ENCODE results near the gene C2orf81. TPM values are rescaled to one million over a fixed set of nuclear protein-coding genes. Genes with fewer than 3 reads are reported as not detected.

C2orf81 gene
- total RNA-seq, 1 experiment from 2014 or later = 9.8 TPM

DNA sequence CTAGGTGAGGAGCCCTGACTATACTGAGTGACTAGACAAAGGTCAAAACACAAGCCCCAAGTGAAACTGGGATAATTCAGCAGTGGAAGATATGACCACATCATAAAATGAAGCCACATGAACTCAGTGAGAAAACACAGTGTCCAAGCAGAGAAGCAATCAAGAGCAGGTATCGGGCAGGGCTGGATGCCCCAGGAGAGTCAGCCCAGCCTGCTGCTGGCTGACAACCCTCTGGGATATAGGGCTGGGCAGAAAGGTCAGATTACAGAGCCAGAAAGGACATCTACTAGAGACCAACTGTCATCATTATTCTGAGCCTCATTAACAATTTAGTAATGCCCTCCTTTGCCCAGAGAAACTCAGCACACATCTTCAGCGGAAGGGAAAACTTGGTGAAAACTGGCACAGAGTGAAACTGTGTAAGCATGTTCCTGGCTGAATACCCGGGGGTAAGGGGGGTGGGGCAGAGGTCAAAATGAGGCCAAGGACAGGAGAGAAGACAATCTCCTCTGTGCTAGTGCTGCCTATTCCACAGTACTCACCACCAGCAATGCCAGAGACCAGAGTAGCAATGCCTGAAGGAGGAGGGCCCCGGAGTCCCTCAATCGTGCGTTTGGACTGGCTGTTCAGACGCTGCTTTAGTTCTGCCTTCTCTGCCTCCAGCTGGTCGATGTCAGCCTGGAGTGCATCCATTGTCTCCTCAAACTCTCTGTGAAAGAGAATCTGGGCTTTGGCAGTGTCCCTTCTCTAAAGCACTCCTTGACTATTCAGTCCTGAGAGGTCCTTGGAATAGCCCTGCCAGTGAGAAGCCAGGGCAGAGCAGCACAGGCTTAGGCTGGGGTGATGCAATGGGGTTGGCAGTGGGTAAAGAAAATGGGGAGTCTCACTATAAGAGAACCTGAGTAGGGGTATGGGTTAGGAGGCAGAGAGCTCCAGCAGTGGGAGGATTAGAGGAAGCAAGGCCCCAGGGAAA lies 56.6 kb downstream of the C2orf81 start:
- Histone ChIP-seq H3K9me3 (ENCODE audit: insufficient read depth, low read depth) (no peaks in the 10 kb centered on the region), H3K27me3 (ENCODE audit: insufficient read depth, low read depth) (no peaks in the 10 kb centered on the region), H2AFZ (no peak overlapping the region), H4K20me1 (ENCODE audit: insufficient read depth) (no peaks in the 10 kb centered on the region), H3K4me1 (replicated peaks; ENCODE audit: insufficient read depth) (no peaks in the 10 kb centered on the region), H3F3A (ENCODE audit: insufficient read depth, low read depth) (no peaks in the 10 kb centered on the region), H3K27ac (no peak overlapping the region), H3K79me2 (ENCODE audit: low read depth) (no peaks in the 10 kb centered on the region), H3K4me2 (no peak overlapping the region), H3K4me3 (no peak overlapping the region), H3K9me2 (ENCODE audit: insufficient read depth) (no peaks in the 10 kb centered on the region), H3K36me3 (ENCODE audit: low read depth) (peaks cover 24% of the 10 kb centered on the region; the same call in 1 of the 2 replicates)
- ChIA-PET POLR2A (ENCODE audit: unreplicated experiment) (no interaction called here), CTCF (no interaction called here)
- no peak for DNase-seq
- TF ChIP-seq, protein P1, sequence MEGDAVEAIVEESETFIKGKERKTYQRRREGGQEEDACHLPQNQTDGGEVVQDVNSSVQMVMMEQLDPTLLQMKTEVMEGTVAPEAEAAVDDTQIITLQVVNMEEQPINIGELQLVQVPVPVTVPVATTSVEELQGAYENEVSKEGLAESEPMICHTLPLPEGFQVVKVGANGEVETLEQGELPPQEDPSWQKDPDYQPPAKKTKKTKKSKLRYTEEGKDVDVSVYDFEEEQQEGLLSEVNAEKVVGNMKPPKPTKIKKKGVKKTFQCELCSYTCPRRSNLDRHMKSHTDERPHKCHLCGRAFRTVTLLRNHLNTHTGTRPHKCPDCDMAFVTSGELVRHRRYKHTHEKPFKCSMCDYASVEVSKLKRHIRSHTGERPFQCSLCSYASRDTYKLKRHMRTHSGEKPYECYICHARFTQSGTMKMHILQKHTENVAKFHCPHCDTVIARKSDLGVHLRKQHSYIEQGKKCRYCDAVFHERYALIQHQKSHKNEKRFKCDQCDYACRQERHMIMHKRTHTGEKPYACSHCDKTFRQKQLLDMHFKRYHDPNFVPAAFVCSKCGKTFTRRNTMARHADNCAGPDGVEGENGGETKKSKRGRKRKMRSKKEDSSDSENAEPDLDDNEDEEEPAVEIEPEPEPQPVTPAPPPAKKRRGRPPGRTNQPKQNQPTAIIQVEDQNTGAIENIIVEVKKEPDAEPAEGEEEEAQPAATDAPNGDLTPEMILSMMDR (conservative IDR thresholded peaks at IDR 0.05) = no peak
- no peak for TF ChIP-seq EZH2 (IDR thresholded peaks at IDR 0.05; ENCODE audit: low read depth)
- BruUV-seq (replicated peaks) = no TSS peak
- intact Hi-C loops (cut with micrococcal nuclease; ENCODE audit: unreplicated experiment) = no loop called here

Other genes with a start within 250 kb of the C2orf81 start
- 138 and 143 TPM in 2 replicates for gene MOB1A, start 242.7 kb downstream of the C2orf81 start, total RNA-seq (2021)
- 192 and 197 TPM in 2 replicates for gene MTHFD2, start 223.0 kb downstream of the C2orf81 start, total RNA-seq (2021)
- 1.2 TPM in 1 of 2 replicates, not detected in the other for gene SLC4A5, start 78.2 kb downstream of the C2orf81 start, total RNA-seq (2021)
- 130 and 147 TPM in 2 replicates for gene DCTN1, start 41.3 kb downstream of the C2orf81 start, total RNA-seq (2021)
- 46.7 and 53.0 TPM in 2 replicates for gene WDR54, start 111 bp upstream of the C2orf81 start, total RNA-seq (2021)
- gene RTKN, start 20.3 kb upstream of the C2orf81 start, total RNA-seq (2021) = 58.9 and 63.4 TPM in 2 replicates
- 32.5 and 34.2 TPM in 2 replicates for gene INO80B, start 33.5 kb upstream of the C2orf81 start, total RNA-seq (2021)
- 68.0 and 74.7 TPM in 2 replicates for gene WBP1, start 36.8 kb upstream of the C2orf81 start, total RNA-seq (2021)
- gene MOGS, start 43.8 kb upstream of the C2orf81 start, total RNA-seq (2021) = 70.5 and 88.8 TPM in 2 replicates
- gene MRPL53, start 51.1 kb upstream of the C2orf81 start, total RNA-seq (2021) = 42.9 and 51.1 TPM in 2 replicates
- 16.8 and 19.8 TPM in 2 replicates for gene CCDC142, start 61.4 kb upstream of the C2orf81 start, total RNA-seq (2021)
- 20.1 and 21.8 TPM in 2 replicates for gene TTC31, start 61.5 kb upstream of the C2orf81 start, total RNA-seq (2021)
- 0.76 and 2.0 TPM in 2 replicates for gene LBX2, start 78.0 kb upstream of the C2orf81 start, total RNA-seq (2021)
- 24.9 and 31.3 TPM in 2 replicates for gene PCGF1, start 86.1 kb upstream of the C2orf81 start, total RNA-seq (2021)
- gene TLX2, start 92.8 kb upstream of the C2orf81 start, total RNA-seq (2021) = 3.1 and 3.8 TPM in 2 replicates
- 1.3 and 1.7 TPM in 2 replicates for gene DQX1, start 104.6 kb upstream of the C2orf81 start, total RNA-seq (2021)
- gene AUP1, start 108.1 kb upstream of the C2orf81 start, total RNA-seq (2021) = 79.2 and 84.0 TPM in 2 replicates
- gene HTRA2, start 108.3 kb upstream of the C2orf81 start, total RNA-seq (2021) = 23.2 and 23.5 TPM in 2 replicates
- 3.1 and 5.0 TPM in 2 replicates for gene LOXL3, start 132.3 kb upstream of the C2orf81 start, total RNA-seq (2021)
- gene DOK1, start 133.1 kb upstream of the C2orf81 start, total RNA-seq (2021) = 15.0 and 27.8 TPM in 2 replicates
- gene M1AP, start 226.7 kb upstream of the C2orf81 start, total RNA-seq (2021) = 4.5 and 7.7 TPM in 2 replicates
- 10.6 and 12.3 TPM in 2 replicates for gene SEMA4F, start 232.6 kb upstream of the C2orf81 start, total RNA-seq (2021)

Data from PC-9 (cell line).